K562 (cell line): ENCODE measurements around the gene GOLPH3L. TPM values are rescaled to one million over a fixed set of nuclear protein-coding genes. Genes with fewer than 3 reads are reported as not detected.

Experiments used
- ATAC-seq: fragments of 200-7000 bp; cut with Tn5 transposase; 3 replicates; pipeline ENCODE4 v1.9.1; 2020; ENCODE audit warnings: moderate library complexity
- BruUV-seq: library from RNA; stranded (reverse); fragments of 400-500 nt; replicated peaks from 2 replicates; lab custom pipeline; 2021; lab: Mats Ljungman, UMichigan
- CTCF ChIA-PET: fragments of 300-600 bp; formaldehyde crosslinking; extraction: SDS; loops from one replicate; lab custom pipeline; 2021; ENCODE audit warnings: low intra/inter-chr PET ratio; lab: Yijun Ruan, JAX
- POLR2A ChIA-PET: fragments of 300-600, 350-650 bp; sonication (Branson Sonifier 250); formaldehyde crosslinking; extraction: SDS; loops from one replicate; lab custom pipeline; 2021; ENCODE audit warnings: antibody characterized with exemption, inconsistent platforms; lab: Yijun Ruan, JAX
- DNase-seq, 4 experiments: peaks; one replicate each; pipeline versions ENCODE4 v3.0.0 to v3.0.0-alpha.2; 2011 to 2018; ENCODE audit warnings: low spot score in 3 of 4, mixed read lengths in 3 of 4; ENCODE audit errors: extremely low read depth in 1 of 4
- FAIRE-seq: peaks from 2 replicates; lab custom pipeline; 2011; peaks lifted over from hg19 to GRCh38; lab: Jason Lieb, UNC
- H2AFZ ChIP-seq: 2 replicates; pipeline ENCODE4 v1.6.0; 2011; ENCODE audit warnings: low read depth, low read length, control low read depth, inconsistent platforms
- H3K27ac ChIP-seq: fragments of 200-600 bp; 3 replicates; pipeline ENCODE4 v1.8.0; 2011; ENCODE audit warnings: low read depth, mild to moderate bottlenecking, control low read depth, inconsistent platforms, low read length, moderate library complexity, mixed read lengths; ENCODE audit errors: extremely low read depth
- H3K27me3 ChIP-seq, 2 experiments: fragments of 300-600 bp in 1 of 2; 2 replicates in 1 of 2; 3 replicates in 1 of 2; pipeline versions ENCODE4 v1.6.0 to v1.8.0; 2011; ENCODE audit warnings: inconsistent platforms in 2 of 2, low read length in 2 of 2, mild to moderate bottlenecking in 1 of 2, mixed read lengths in 1 of 2, moderate library complexity in 1 of 2; ENCODE audit not compliant: control insufficient read depth in 2 of 2, insufficient read depth in 2 of 2
- H3K36me3 ChIP-seq: fragments of 300-600 bp; 3 replicates; pipeline ENCODE4 v1.8.0; 2011; ENCODE audit warnings: mild to moderate bottlenecking, low read length, inconsistent platforms; ENCODE audit not compliant: control insufficient read depth, insufficient read depth
- H3K4me1 ChIP-seq, 2 experiments: fragments of 200-600 bp in 1 of 2; replicated peaks in 1 of 2; 2 replicates in 1 of 2; 3 replicates in 1 of 2; pipeline versions ENCODE4 v1.5.1 to v1.8.0; 2011; ENCODE audit warnings: inconsistent platforms in 2 of 2, low read length in 2 of 2, mild to moderate bottlenecking in 1 of 2, mixed read lengths in 1 of 2, moderate library complexity in 1 of 2; ENCODE audit not compliant: control insufficient read depth in 2 of 2, insufficient read depth in 2 of 2
- H3K4me2 ChIP-seq: 2 replicates; pipeline ENCODE4 v1.6.1; 2011; ENCODE audit warnings: low read length, control low read depth, inconsistent platforms, mixed read lengths; ENCODE audit not compliant: insufficient read depth
- H3K4me3 ChIP-seq: fragments of 200-600 bp; sonication (generic), shearing (Covaris generic); 2 replicates; pipeline ENCODE4 v1.5.1; 2016; ENCODE audit warnings: control low read depth, inconsistent platforms
- H3K79me2 ChIP-seq: fragments of 200-600 bp; 3 replicates; pipeline ENCODE4 v1.8.0; 2011; ENCODE audit warnings: low read length, inconsistent platforms; ENCODE audit not compliant: control insufficient read depth, insufficient read depth
- H3K9ac ChIP-seq, 2 experiments: 2 replicates each; pipeline versions ENCODE4 v1.6.0 to v1.6.1; 2011; ENCODE audit warnings: low read depth in 2 of 2, low read length in 2 of 2, control low read depth in 1 of 2, inconsistent platforms in 1 of 2, mild to moderate bottlenecking in 1 of 2, mixed read lengths in 1 of 2; ENCODE audit not compliant: insufficient read depth in 1 of 2
- H3K9me1 ChIP-seq: one replicate; pipeline ENCODE4 v1.6.0; 2011; ENCODE audit warnings: inconsistent platforms, mild to moderate bottlenecking, low read length, moderate library complexity; ENCODE audit not compliant: control insufficient read depth, insufficient read depth
- H3K9me3 ChIP-seq: replicated peaks from 2 replicates; pipeline ENCODE4 v1.5.1; 2011; ENCODE audit warnings: low read depth, low read length, inconsistent platforms; ENCODE audit not compliant: control insufficient read depth, insufficient read depth
- H4K20me1 ChIP-seq: replicated peaks from 2 replicates; pipeline ENCODE4 v1.6.1; 2011; ENCODE audit warnings: low read length, inconsistent platforms, mixed read lengths; ENCODE audit not compliant: control insufficient read depth, insufficient read depth
- HDAC1 ChIP-seq, 2 experiments: fragments of 450-650 bp; IDR thresholded peaks; 2 replicates each; pipeline ENCODE4 v1.6.1; 2016 to 2017; ENCODE audit warnings: inconsistent platforms in 1 of 2, mild to moderate bottlenecking in 1 of 2, moderate library complexity in 1 of 2
- POLR2A ChIP-seq: fragments of 450-650 bp; conservative IDR thresholded peaks from 2 replicates; pipeline ENCODE4 v1.6.1; 2016
- POLR2AphosphoS5 ChIP-seq: IDR thresholded peaks from 2 replicates; pipeline ENCODE4 v1.6.1; 2011; ENCODE audit warnings: mild to moderate bottlenecking, low read depth, low read length, moderate library complexity; ENCODE audit not compliant: control insufficient read depth, insufficient read depth
- POLR2B ChIP-seq: fragments of 450-650 bp; IDR thresholded peaks from 2 replicates; pipeline ENCODE4 v1.6.1; 2018; ENCODE audit warnings: low read depth; ENCODE audit not compliant: partially characterized antibody
- SUPT5H ChIP-seq: fragments of 450-650 bp; IDR thresholded peaks from 2 replicates; pipeline ENCODE4 v1.6.1; 2016
- ZBTB17 ChIP-seq: fragments of 450-650 bp; formaldehyde crosslinking; IDR thresholded peaks from 2 replicates; pipeline ENCODE4 v1.4.0; 2020; ENCODE audit warnings: mild to moderate bottlenecking
- WGBS: fragments of 100-300 bp; shearing (Covaris generic); methylation state at CpG from one replicate; pipeline ENCODE4 v1.1.6; 2016; ENCODE audit warnings: low coverage, mixed read lengths; ENCODE audit not compliant: insufficient coverage; ENCODE audit errors: missing lambda C conversion rate; 5-methylcytosine and 5-hydroxymethylcytosine counted together
- in situ Hi-C: fragments of 300-500 bp; cut with MboI; formaldehyde crosslinking; loops from 4 replicates; pipeline ENCODE4 v1.15.0; 2018; ENCODE audit warnings: inconsistent platforms, mixed read lengths
- intact Hi-C: fragments of 100-400 bp; cut with micrococcal nuclease; formaldehyde crosslinking; loops from 2 replicates; pipeline ENCODE4 v1.14.2; 2022
- polyA plus RNA-seq, 8 experiments: library from polyadenylated mRNA; depleted of rRNA in 4 of 8; stranded (reverse) in 5 of 8; unstranded in 3 of 8; fragments of >200 nt; fragmentation: Nextera tagmentation in 2 of 8; fragmentation: Illumina TruSeq in 1 of 8; extraction: Ambion mirVana in 2 of 8; extraction: Trizol in 1 of 8; gene quantifications; 2 replicates each; pipeline versions ENCODE4 v1.2.1 to v1.2.3, GENCODE V29; 2011 to 2014; ENCODE audit warnings: inconsistent platforms in 1 of 8, missing spikeins in 1 of 8
- total RNA-seq, 7 experiments: library from RNA; depleted of rRNA in 6 of 7; stranded (reverse); fragments of >200 nt in 6 of 7; fragmentation: Illumina TruSeq in 2 of 7; extraction: Trizol in 2 of 7; gene quantifications; 2 replicates each; pipeline versions ENCODE4 v1.2.1 to v1.2.3, GENCODE V29; 2011 to 2021; ENCODE audit warnings: low replicate concordance in 1 of 7
- TF ChIP-seq, protein P1 (sequence below): fragments of 450-650 bp; IDR thresholded peaks from 2 replicates; pipeline ENCODE4 v1.6.1; 2018; ENCODE audit warnings: mild to moderate bottlenecking, low read depth; ENCODE audit not compliant: partially characterized antibody
- TF ChIP-seq, protein P2 (sequence below): fragments of 200-800 bp; sonication (Bioruptor generic); IDR thresholded peaks from 2 replicates; pipeline ENCODE4 v1.6.1; 2017; ENCODE audit warnings: missing genetic modification characterization, missing compliant biosample characterization

The GOLPH3L gene
- total and polyA plus RNA-seq, 9 of the 15 experiments (the other 6 are each of a cell fraction or from before 2014, with no cell fraction given): 8.1 to 42.1 (median 21.6) TPM

GRCh38 chr1:150620919-150621318, 76.0 kb downstream of the GOLPH3L start:
- no peak for TF ChIP-seq HDAC1 (IDR thresholded peaks at IDR 0.05)
- TF ChIP-seq POLR2A: peak; percentile 55
- TF ChIP-seq, protein P1, sequence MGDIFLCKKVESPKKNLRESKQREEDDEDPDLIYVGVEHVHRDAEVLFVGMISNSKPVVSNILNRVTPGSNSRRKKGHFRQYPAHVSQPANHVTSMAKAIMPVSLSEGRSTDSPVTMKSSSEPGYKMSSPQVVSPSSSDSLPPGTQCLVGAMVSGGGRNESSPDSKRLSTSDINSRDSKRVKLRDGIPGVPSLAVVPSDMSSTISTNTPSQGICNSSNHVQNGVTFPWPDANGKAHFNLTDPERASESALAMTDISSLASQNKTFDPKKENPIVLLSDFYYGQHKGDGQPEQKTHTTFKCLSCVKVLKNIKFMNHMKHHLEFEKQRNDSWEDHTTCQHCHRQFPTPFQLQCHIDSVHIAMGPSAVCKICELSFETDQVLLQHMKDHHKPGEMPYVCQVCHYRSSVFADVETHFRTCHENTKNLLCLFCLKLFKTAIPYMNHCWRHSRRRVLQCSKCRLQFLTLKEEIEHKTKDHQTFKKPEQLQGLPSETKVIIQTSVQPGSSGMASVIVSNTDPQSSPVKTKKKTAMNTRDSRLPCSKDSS: peak; percentile 5
- TF ChIP-seq POLR2AphosphoS5: 0 out of 2 replicates have a peak, but pooled peaks have one; percentile 15
- TF ChIP-seq ZBTB17 (CRISPR knock-in tag): no peak
- TF ChIP-seq SUPT5H: peak; percentile 59
- TF ChIP-seq, protein P2, sequence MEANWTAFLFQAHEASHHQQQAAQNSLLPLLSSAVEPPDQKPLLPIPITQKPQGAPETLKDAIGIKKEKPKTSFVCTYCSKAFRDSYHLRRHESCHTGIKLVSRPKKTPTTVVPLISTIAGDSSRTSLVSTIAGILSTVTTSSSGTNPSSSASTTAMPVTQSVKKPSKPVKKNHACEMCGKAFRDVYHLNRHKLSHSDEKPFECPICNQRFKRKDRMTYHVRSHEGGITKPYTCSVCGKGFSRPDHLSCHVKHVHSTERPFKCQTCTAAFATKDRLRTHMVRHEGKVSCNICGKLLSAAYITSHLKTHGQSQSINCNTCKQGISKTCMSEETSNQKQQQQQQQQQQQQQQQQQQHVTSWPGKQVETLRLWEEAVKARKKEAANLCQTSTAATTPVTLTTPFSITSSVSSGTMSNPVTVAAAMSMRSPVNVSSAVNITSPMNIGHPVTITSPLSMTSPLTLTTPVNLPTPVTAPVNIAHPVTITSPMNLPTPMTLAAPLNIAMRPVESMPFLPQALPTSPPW: no peak
- peak; percentile 44 for TF ChIP-seq POLR2B
- TF ChIP-seq, all 486 proteins: peak for 5
- WGBS: 100% methylated on average over 2 of the region's 2 CpGs

More at GRCh38 chr1:150620919-150621318, 76.0 kb downstream of the GOLPH3L start:
- FAIRE-seq: no peak
- no peak overlapping the region for H2AFZ ChIP-seq
- H3K4me2 ChIP-seq: no peak overlapping the region
- H3K4me1 ChIP-seq: peaks cover 27 to 45% of the 10 kb centered on the region in 2 experiments
- CTCF ChIA-PET: interaction anchor here (1.1 to 1.5 kb wide), 3 partner anchors 58 to 193 kb away, joined by 3 to 6 read pairs (median 3); no protein-coding TSS in a partner anchor
- H4K20me1 ChIP-seq: no peaks in the 10 kb centered on the region
- H3K36me3 ChIP-seq: peaks cover 83% of the 10 kb centered on the region
- POLR2A ChIA-PET: interaction anchor here (1.0 to 3.2 kb wide), 5 partner anchors 9 to 113 kb away, joined by 3 to 32 read pairs (median 16); partner anchors contain the start of genes ENSA and MCL1
- no peaks in the 10 kb centered on the region for H3K9me3 ChIP-seq
- H3K79me2 ChIP-seq: peaks cover 27% of the 10 kb centered on the region
- H3K9me1 ChIP-seq: no peaks in the 10 kb centered on the region
- DNase-seq: no peak
- H3K27ac ChIP-seq: no peak overlapping the region; the same call in 2 of the 3 replicates
- no peak overlapping the region for H3K9ac ChIP-seq
- H3K4me3 ChIP-seq: no peak overlapping the region
- intact Hi-C loops (loop anchor here (1.0 to 10.0 kb wide), 3 partner anchors 60 to 304 kb away; partner anchors contain the start of genes SETDB1 and TARS2), in situ Hi-C loops (no loop called here)
- BruUV-seq: no TSS peak
- H3K27me3 ChIP-seq: no peaks in the 10 kb centered on the region
- no peak for ATAC-seq
